ENCODE results near the gene SOCS4.
"Not testable (repeated sequence)": the region's sequence is repeated elsewhere in the genome, so short reads cannot be mapped to it uniquely, and the experiment has no call there.

SOCS4 gene

DNA sequence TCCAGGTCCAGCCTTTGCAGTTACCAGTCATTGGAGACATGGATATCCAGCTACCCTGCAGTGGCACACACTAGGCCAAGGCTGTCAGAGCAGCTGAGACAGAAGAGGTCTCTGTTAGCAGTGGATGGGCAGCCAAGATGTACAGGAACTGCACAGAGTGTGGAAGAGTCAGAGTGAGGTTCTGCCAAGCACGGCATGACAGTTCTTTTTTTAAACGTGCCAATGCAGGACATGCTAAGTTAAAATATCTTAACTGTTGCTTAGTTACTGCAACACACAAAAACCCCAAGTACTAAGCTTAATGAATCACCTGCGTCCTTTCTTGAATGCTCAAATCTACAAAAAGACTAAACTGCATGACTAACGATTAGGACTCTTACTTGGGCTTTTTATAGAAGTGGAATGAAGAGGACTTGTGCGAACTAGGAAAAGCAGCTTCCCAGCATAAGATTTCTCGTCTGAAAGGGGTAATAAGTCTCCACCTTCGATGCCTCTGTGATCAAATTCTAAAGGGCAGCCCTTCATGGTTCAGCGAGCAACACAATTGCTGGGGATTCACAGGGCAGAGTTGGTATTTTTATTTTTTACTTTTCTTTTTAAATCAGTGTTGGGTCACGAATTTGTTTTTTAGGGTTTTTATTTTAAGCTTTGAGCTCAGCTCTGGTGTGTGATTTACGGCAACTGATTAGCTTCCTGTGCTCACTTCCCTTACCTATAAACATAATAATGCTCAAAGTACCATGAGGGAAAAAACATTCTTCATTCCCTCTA lies 45.0 kb downstream of the SOCS4 start:
- Histone ChIP-seq H3K4me2 (ENCODE audit: low read length) (peak overlapping the region; percentile 73), H3K36me3 (ENCODE audit: insufficient read depth, low read length) (peaks cover 13% of the 10 kb centered on the region), H3K4me1 (ENCODE audit: control insufficient read depth, insufficient read depth, low read length) (peaks cover 24% of the 10 kb centered on the region), H3K4me3 (ENCODE audit: low read length) (peak overlapping the region; percentile 35), H3K9ac (ENCODE audit: low read depth, low read length) (peak overlapping the region; percentile 79), H3K27me3 (ENCODE audit: control insufficient read depth, insufficient read depth, low read length) (no peaks in the 10 kb centered on the region), H3K9me3 (replicated peaks; ENCODE audit: low read length) (no peaks in the 10 kb centered on the region)

DNA sequence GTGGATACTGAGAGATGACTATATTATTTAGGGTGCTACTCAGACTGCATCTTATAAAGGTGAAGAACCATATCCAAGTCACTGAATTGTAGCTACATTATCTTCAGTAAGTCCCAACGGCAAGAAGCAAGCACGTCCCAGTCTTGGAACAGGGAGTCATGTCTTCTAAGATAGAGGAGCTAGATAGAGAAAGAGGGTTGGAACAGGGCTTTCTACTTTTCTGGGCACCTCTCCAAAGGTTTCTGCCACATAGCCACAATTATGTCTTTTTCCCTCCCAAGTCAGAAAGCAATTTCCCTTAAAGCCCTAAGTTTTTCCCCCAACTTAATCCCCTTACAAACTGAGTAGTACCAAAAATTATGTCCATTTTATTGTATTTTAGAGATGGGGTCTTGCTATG lies 46.8 kb downstream of the SOCS4 start:
- Histone ChIP-seq H3K36me3 (ENCODE audit: insufficient read depth, low read length) (peaks cover 5% of the 10 kb centered on the region), H3K4me2 (ENCODE audit: low read length) (no peak overlapping the region), H3K9me3 (replicated peaks; ENCODE audit: low read length) (no peaks in the 10 kb centered on the region), H3K9ac (ENCODE audit: low read depth, low read length) (no peak overlapping the region), H3K4me1 (ENCODE audit: control insufficient read depth, insufficient read depth, low read length) (peaks cover 24% of the 10 kb centered on the region), H3K4me3 (ENCODE audit: low read length) (no peak overlapping the region), H3K27me3 (ENCODE audit: control insufficient read depth, insufficient read depth, low read length) (no peaks in the 10 kb centered on the region)

DNA sequence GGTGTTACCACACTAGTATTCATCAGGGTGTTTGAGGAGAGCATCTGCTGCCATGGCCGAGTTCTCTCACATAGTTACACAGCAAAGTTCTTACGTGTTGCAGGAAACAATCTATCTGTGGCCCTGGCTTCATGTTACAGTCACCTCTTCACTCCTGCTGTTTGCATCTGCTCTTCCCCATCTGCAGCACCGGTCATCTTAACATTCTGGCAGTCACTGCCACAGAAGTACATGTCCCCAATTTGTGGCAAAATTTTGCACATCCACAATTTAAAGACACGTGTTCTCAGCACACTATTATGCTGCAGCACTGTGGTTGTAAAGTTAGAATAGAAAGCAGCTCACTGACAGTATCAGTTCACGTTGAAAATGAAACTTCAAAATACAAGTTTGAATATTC lies 47.6 kb downstream of the SOCS4 start:
- no peak overlapping the region for H3K9ac ChIP-seq (ENCODE audit: low read depth, low read length)
- H3K4me3 ChIP-seq (ENCODE audit: low read length), result no peak overlapping the region
- H3K4me1 ChIP-seq (ENCODE audit: control insufficient read depth, insufficient read depth, low read length), result peaks cover 24% of the 10 kb centered on the region
- no peaks in the 10 kb centered on the region for H3K9me3 ChIP-seq (replicated peaks; ENCODE audit: low read length)
- H3K27me3 ChIP-seq (ENCODE audit: control insufficient read depth, insufficient read depth, low read length), result no peaks in the 10 kb centered on the region
- H3K36me3 ChIP-seq (ENCODE audit: insufficient read depth, low read length), result peaks cover 3% of the 10 kb centered on the region
- H3K4me2 ChIP-seq (ENCODE audit: low read length), result peak overlapping the region; percentile 28

DNA sequence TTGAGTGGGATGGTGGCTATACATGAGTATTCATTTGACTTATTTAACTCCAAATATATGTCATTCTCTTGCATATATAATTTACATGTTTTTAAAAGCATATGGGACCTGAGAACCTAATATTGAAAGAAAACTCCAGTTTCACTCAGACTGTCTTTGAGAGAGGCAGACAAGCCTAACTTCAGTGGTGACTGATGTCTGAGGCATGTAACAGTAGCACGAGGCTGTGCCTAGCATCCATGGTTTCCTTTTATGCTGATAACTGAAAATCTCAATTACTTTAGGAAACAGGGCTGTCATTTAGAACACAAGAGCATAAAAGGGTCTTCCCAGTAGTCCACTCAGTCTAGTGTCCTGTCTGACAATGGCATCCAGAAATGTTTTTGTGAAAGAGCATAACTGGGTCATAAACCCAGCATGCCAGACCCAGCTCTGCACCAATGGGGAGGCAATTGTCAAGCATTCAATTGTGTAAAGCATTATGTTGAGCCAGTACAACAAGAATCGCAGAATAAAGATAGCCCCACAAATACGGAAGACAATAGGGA lies 48.7 kb downstream of the SOCS4 start:
- H3K4me2 ChIP-seq (ENCODE audit: low read length), result no peak overlapping the region
- H3K4me3 ChIP-seq (ENCODE audit: low read length), result no peak overlapping the region
- H3K27me3 ChIP-seq (ENCODE audit: control insufficient read depth, insufficient read depth, low read length), result no peaks in the 10 kb centered on the region
- H3K36me3 ChIP-seq (ENCODE audit: insufficient read depth, low read length), result no peaks in the 10 kb centered on the region
- no peak overlapping the region for H3K9ac ChIP-seq (ENCODE audit: low read depth, low read length)
- no peaks in the 10 kb centered on the region for H3K9me3 ChIP-seq (replicated peaks; ENCODE audit: low read length)
- peaks cover 24% of the 10 kb centered on the region for H3K4me1 ChIP-seq (ENCODE audit: control insufficient read depth, insufficient read depth, low read length)

DNA sequence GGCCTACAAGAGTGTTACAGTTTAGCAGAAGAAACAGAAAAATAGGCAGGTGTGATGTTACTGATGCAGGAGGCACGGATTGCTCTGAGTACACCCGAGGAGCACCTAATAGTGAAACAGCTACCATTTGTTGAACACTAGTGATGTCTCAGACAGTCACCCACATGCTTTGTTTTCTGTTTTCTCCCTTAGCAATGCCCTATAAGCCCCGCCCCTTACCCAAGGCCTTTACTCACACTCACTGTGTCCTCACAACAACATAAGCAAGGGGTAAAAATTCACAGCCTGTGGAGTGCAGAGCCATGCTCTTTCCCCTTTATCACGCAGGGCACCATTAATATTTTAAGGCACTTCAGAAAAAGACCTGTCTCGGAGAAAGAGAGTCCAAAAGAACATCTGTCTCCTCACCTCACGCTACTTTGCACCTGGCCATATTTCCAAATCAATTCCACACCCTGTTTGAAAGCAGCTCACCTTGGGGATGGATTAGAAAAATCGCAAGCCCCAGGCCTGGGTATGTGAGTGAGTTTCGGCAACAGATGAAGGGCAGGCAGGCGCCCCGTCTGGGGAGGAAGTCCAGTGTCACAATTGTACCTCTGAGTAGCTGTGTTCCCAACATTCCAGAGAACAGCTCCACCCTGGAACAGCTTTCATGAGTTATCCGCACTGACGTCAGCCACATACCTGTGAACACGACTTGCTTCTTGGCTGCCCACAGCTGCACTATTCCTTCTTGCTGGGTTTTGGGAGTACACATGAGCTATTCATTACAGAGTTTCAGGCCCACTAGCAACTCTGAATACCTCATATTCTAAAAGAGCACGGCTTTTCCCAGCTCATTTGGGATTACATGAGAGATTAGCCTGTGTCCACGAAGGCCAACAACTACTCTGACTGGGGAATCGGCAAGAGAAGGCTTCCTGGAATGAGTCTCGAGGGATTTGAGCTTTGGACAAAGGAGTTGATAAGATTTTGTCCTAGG lies 50.4 kb downstream of the SOCS4 start:
- H3K9me3 ChIP-seq (replicated peaks; ENCODE audit: low read length), result no peaks in the 10 kb centered on the region
- H3K4me1 ChIP-seq (ENCODE audit: control insufficient read depth, insufficient read depth, low read length), result peaks cover 11% of the 10 kb centered on the region
- H3K4me2 ChIP-seq (ENCODE audit: low read length), result no peak overlapping the region
- no peaks in the 10 kb centered on the region for H3K36me3 ChIP-seq (ENCODE audit: insufficient read depth, low read length)
- no peaks in the 10 kb centered on the region for H3K27me3 ChIP-seq (ENCODE audit: control insufficient read depth, insufficient read depth, low read length)
- H3K9ac ChIP-seq (ENCODE audit: low read depth, low read length), result no peak overlapping the region
- no peak overlapping the region for H3K4me3 ChIP-seq (ENCODE audit: low read length)

DNA sequence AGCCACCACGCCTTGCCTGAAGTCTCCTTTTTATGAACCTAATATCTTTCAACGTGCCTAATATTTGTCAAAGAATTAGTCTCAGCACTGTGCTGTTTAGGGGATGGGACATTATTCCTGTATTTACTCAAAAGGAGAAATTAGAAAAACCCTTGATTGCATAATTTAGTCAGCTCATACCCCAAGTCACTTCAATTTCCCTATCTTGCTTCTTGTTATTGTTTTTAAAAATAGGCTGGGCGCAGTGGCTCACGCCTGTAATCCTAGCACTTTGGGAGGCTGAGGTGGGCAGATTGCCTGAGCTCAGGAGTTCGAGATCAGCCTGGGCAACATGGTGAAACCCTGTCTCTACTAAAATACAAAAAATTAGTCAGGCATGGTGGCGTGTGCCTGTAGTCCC lies 52.9 kb downstream of the SOCS4 start:
- H3K9me3 ChIP-seq (replicated peaks; ENCODE audit: low read length); H3K4me3 ChIP-seq (ENCODE audit: low read length); H3K4me2 ChIP-seq (ENCODE audit: low read length); H3K9ac ChIP-seq (ENCODE audit: low read depth, low read length); H3K27me3 ChIP-seq (ENCODE audit: control insufficient read depth, insufficient read depth, low read length); H3K36me3 ChIP-seq (ENCODE audit: insufficient read depth, low read length); H3K4me1 ChIP-seq (ENCODE audit: control insufficient read depth, insufficient read depth, low read length): not testable (repeated sequence)

DNA sequence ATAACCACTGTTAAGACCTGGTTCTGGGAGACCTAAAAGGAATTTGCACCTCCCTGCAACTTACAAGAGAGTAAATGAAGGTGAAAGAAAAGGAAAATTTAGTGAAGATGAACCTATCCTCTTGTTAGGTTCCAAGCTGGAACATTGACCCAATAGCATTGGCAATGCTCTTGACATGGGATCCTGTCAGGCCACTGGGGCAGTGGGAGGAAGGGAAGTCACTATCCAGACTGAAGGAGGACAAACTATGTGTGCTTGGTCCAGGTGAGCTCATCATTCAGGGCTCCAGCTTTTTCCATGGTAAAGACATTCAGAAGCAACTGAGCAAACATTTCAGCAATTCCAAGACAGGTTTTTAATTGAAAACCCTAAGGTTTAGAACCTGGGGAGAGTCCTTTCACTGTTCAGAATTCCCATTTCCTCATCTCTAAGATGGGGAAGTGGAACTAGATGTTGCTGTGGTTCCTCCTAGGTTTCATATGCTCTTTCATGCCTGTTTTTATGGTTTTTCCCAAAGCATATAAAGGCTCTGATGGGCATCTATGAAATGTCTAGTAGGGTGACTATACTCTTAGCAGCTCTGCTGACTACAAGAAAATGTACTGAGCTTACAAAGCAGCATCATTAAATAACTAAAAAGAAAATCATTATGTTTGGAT lies 57.5 kb downstream of the SOCS4 start:
- Histone ChIP-seq H3K9ac (ENCODE audit: low read depth, low read length) (no peak overlapping the region), H3K4me2 (ENCODE audit: low read length) (no peak overlapping the region), H3K27me3 (ENCODE audit: control insufficient read depth, insufficient read depth, low read length) (no peaks in the 10 kb centered on the region), H3K9me3 (replicated peaks; ENCODE audit: low read length) (no peaks in the 10 kb centered on the region), H3K4me3 (ENCODE audit: low read length) (no peak overlapping the region), H3K4me1 (ENCODE audit: control insufficient read depth, insufficient read depth, low read length) (peaks cover 3% of the 10 kb centered on the region), H3K36me3 (ENCODE audit: insufficient read depth, low read length) (no peaks in the 10 kb centered on the region)

DNA sequence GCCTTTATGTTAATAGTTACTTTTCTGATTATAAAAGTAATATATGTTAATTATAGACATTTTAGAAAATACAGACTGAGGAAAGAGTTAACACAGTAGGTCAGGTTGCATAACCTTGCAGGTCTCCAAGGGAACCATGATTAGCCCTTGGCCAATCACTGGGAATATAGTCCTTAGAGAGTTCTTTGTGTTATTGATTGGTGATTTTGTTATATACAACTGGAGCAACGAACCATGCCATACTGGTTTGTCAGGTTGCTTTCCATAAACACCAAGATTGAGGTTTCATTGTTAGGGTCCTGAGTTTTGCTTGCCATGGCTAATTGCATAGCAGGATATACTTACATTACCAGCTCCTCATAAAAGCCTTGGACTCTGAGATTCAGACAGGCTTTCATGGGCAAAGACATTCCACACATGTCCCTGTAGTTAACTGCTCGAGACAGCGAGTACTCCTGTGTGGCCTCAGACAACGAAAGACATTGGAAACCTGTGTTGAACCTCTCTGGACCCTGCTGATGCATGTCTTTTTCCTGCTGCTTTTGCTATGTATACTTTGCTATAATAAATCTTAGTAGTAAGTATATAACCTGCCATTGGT lies 58.1 kb downstream of the SOCS4 start:
- Histone ChIP-seq H3K27me3 (ENCODE audit: control insufficient read depth, insufficient read depth, low read length) (no peaks in the 10 kb centered on the region), H3K4me3 (ENCODE audit: low read length) (no peak overlapping the region), H3K9me3 (replicated peaks; ENCODE audit: low read length) (no peaks in the 10 kb centered on the region), H3K9ac (ENCODE audit: low read depth, low read length) (no peak overlapping the region), H3K4me1 (ENCODE audit: control insufficient read depth, insufficient read depth, low read length) (peaks cover 3% of the 10 kb centered on the region), H3K4me2 (ENCODE audit: low read length) (no peak overlapping the region), H3K36me3 (ENCODE audit: insufficient read depth, low read length) (no peaks in the 10 kb centered on the region)

DNA sequence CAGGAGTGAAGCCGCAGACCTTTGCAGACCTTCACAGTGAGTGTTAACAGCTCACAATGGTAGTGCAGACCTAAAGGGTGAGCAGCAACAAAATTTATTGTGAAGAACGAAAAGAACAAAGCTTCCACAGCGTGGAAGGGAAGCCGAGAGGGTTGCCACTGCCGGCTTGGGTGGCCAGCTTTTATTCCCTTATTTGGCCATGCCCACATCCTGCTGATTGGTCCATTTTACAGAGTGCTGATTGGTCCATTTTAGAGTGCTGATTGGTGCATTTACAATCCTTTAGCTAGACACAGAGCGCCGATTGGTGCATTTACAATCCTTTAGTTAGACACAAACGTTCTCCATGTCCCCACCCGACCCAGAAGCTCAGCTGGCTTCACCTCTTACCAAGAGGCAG lies 59.9 kb downstream of the SOCS4 start:
- Histone ChIP-seq H3K27me3 (ENCODE audit: control insufficient read depth, insufficient read depth, low read length) (no peaks in the 10 kb centered on the region), H3K9me3 (replicated peaks; ENCODE audit: low read length) (no peaks in the 10 kb centered on the region), H3K9ac (ENCODE audit: low read depth, low read length) (no peak overlapping the region), H3K4me2 (ENCODE audit: low read length) (no peak overlapping the region), H3K4me1 (ENCODE audit: control insufficient read depth, insufficient read depth, low read length) (peaks cover 3% of the 10 kb centered on the region), H3K36me3 (ENCODE audit: insufficient read depth, low read length) (no peaks in the 10 kb centered on the region), H3K4me3 (ENCODE audit: low read length) (no peak overlapping the region)

DNA sequence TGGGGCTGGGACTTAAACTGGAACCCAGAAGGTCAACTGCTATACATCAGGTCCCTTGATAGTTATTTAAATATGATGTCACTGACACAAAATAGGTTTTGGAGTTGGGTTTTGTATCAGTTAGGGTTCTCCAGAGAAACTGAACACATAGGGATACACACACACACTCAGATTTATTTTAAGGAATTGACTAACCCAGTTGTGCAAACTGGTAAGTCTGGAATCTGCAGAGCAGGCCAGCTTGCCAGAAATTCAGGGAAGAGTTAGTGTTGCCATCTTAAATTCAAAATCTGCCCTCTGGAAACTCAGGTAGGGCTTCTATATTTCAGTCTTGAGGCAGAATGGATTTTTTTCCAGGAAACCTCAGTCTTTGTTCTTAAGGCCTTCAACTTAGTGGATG lies 61.3 kb downstream of the SOCS4 start:
- H3K27me3 ChIP-seq (ENCODE audit: control insufficient read depth, insufficient read depth, low read length), result no peaks in the 10 kb centered on the region
- H3K9me3 ChIP-seq (replicated peaks; ENCODE audit: low read length), result no peaks in the 10 kb centered on the region
- peaks cover 3% of the 10 kb centered on the region for H3K4me1 ChIP-seq (ENCODE audit: control insufficient read depth, insufficient read depth, low read length)
- no peak overlapping the region for H3K4me2 ChIP-seq (ENCODE audit: low read length)
- no peak overlapping the region for H3K4me3 ChIP-seq (ENCODE audit: low read length)
- H3K9ac ChIP-seq (ENCODE audit: low read depth, low read length), result no peak overlapping the region
- no peaks in the 10 kb centered on the region for H3K36me3 ChIP-seq (ENCODE audit: insufficient read depth, low read length)

DNA sequence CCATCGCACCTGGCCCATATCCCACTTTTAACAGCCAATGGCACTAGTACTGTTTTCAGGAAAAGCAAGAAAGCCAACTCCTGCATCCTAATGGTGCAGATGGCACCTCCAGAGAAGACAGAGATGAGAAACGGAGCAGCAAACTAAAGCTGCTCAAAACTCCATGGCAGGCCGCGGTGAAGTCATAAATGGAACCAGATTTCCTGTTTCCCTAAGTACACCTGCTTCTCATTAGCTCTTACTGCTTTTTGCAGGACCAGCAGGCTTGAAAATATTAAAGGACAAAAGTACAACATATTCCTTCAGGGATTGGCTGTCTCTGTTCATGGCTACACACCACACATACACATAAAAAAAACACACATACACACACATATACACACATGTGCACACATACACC lies 65.3 kb downstream of the SOCS4 start:
- no peak overlapping the region for H3K9ac ChIP-seq (ENCODE audit: low read depth, low read length)
- H3K4me1 ChIP-seq (ENCODE audit: control insufficient read depth, insufficient read depth, low read length), result peaks cover 3% of the 10 kb centered on the region
- no peaks in the 10 kb centered on the region for H3K9me3 ChIP-seq (replicated peaks; ENCODE audit: low read length)
- H3K4me3 ChIP-seq (ENCODE audit: low read length), result no peak overlapping the region
- H3K27me3 ChIP-seq (ENCODE audit: control insufficient read depth, insufficient read depth, low read length), result no peaks in the 10 kb centered on the region
- H3K4me2 ChIP-seq (ENCODE audit: low read length), result no peak overlapping the region
- H3K36me3 ChIP-seq (ENCODE audit: insufficient read depth, low read length), result no peaks in the 10 kb centered on the region

Measured in skeletal muscle satellite cell (primary cell).